ENCODE results near the gene CASTOR1.

The CASTOR1 gene

DNA sequence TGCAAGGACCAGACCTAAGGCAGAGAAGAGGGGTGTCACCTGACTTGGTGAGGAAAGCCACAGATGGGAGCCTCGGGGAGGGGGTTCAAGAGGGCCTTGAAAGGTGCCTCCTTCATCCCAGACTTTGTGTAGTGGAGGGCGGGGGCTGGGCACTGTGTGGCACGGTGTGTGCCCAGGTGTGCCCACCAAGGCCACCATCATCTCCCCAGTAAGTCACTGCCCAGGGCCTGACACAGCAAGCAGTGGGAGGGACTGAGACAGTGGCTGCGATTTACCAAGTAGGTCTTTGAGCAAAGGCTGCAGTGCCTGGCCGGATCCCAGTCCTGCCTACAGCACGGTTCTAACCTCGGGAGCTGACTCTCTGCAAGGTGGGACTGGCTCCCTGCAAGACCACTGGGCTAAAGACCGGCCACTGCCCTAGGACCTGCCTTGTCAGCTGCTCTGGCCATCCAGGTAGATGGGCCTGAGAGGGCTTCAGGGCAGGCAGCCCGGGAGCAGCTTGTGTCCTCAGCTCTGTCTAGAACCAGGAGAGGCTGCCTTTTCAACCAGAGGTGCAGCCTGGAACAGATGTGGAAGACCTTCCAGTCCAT lies 24.1 kb downstream of the CASTOR1 start:
- no peak for DNase-seq (ENCODE audit: low read depth, low spot score)

DNA sequence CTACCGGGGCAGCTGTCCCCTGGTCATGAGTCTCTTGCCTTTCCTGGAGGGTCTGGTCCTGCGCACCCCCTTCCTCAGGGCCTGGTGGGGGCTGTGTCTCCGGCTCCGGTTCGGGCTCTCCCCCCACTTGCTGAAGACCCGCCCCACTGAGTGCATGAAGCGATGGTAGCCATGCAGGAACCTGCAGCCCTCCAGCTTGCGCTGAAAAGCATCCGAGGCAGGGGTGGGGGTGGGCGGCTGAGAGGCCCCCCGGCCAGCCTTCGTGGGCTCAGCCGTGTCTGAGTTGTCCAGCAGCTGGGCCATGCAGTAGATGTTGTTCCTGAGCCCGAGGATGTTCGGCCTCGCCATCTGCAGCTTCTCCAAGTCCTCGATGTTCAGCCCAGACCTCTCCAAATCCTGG lies 25.4 kb downstream of the CASTOR1 start:
- DNase-seq (ENCODE audit: low read depth, low spot score) = no peak

DNA sequence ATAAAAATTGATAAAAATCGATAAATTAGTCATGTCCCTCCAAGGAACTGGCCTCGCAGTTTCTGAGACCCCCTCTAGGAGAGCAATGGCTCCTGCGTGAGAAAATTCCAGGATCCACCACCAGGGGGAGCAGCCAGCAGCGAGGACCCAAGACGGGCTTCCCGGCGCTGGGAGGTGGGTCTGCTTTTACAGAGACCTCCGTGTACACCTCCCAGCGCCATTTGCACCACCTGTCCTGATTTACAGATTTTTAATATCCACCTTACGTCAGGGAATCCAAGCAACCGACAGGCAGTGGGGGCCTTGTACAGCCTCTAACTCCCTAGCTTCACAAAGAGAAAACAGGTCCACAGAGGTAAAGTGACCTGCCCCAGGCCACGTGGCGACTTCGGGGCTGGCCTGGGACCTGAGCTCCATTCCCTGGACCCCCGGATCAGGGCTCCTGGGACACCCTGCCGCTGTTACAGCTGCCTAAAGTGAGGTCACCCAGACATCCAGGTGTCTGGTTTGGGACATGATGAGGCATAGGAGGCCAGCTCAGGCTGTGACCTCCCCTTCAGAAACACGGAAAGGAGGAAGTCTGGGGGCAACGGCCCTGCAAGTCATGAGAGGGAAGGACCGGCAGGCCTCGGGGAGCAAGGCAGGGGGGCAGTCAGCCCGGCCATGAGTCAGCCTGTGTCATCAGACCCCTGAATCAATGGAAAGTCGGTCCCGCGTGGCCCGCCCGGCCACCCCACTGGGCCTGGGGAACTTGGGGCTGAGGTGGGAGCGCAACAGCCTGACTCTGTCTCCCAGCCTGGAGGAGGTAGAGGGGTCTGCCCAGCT lies 26.2 kb downstream of the CASTOR1 start:
- peak; percentile 85 for DNase-seq (ENCODE audit: low read depth, low spot score)

GRCh38 chr22:30262112-30262511 lies 27.2 kb downstream of the CASTOR1 start:
- no peak for DNase-seq (ENCODE audit: low read depth, low spot score)

DNA sequence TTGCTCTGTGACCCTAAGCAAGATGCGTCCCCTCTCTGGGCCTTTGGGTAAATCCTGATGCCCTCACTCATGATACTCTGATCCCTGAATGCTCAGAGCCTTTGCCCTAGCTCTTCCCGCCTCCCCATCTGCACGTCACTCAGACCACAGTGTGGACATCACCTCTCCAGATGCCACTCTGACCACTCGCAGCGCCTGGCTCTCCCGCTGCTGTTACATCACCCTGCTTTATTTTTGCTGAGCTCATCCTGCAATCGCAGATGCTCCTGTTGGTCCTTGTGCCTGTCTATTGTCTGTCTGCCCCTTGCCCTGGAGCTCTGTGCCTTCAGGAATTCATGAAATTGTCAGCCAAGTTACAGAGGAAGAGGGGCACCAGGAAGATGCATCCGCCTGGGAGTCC lies 28.2 kb downstream of the CASTOR1 start:
- peak; percentile 35 for DNase-seq (ENCODE audit: low read depth, low spot score)

DNA sequence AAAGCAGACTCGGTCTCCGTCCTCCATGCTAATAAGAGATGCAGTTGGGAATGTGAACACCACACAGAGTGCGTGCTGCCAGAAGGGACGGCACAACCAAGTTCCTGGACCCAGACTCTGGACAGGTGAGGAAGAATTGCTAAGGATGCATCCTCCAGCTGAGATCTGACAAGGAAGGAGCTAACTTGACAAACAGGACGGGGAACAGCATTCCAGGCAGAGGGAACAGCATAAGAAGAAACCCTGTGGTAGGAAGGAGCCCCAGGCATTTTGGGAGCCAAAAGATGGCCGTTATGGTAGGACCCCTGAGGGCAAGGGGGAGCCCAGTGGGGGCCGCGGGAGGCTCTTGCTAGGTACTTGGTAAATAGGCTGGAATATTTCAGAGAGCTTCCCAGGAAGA lies 28.6 kb downstream of the CASTOR1 start:
- DNase-seq (ENCODE audit: low read depth, low spot score) = no peak

GRCh38 chr22:30260276-30260675 lies 29.0 kb downstream of the CASTOR1 start:
- DNase-seq (ENCODE audit: low read depth, low spot score) = no peak

GRCh38 chr22:30254314-30254713 lies 35.0 kb downstream of the CASTOR1 start:
- no peak for DNase-seq (ENCODE audit: low read depth, low spot score)

DNA sequence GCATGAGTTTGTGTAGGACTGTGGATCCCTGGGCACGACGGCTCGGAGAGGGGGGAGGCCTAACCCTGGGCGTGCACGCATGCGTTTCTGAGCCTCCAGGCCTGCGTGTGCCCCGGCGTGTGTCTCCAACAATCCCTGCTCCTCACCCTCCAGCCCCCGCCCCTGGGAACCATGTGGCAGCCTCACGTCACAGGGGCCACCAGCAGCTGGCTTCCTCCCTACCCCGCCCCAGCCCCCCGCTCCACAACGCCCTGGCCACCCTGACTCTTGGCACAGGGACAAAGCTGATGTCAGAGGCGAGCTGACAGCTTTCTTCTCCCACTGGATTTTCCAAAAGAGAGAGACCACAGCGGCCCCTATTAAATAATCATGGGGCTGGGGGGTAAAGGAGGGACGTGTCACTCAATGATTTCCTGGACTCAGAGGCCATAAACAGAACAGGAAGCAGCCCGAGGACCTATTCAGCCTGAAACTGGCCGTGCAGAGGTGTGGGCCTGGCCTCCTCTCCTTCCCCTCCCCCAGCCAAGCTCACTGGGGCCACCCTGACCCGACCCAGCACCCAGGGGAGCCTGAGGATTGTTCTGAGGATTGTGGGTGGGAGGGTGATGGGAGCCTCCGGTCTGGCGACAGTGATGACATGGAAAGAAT lies 36.0 kb downstream of the CASTOR1 start:
- no peak for DNase-seq (ENCODE audit: low read depth, low spot score)

GRCh38 chr22:30252411-30253204 lies 36.7 kb downstream of the CASTOR1 start:
- peak; percentile 36 for DNase-seq (ENCODE audit: low read depth, low spot score)

DNA sequence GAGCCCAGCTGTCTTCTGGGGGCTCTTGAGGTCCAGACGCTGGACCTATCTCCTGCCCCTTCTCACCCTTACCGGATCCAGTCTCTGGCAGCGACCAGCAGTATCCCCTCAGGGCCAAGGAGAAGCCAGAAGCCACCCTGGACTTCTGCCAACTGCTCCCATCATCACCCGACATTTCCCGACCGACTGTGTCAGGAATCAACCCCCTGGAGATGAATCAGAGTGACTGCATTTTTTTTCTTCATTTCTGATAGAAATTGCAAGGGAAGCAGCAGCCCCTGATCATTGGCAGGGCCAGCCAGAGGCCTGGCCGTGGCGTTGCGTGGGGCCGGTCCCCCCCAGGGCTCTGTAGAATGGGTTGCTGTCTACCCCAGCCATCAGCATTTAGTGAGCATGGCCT lies 37.6 kb downstream of the CASTOR1 start:
- no peak for DNase-seq (ENCODE audit: low read depth, low spot score)

DNA sequence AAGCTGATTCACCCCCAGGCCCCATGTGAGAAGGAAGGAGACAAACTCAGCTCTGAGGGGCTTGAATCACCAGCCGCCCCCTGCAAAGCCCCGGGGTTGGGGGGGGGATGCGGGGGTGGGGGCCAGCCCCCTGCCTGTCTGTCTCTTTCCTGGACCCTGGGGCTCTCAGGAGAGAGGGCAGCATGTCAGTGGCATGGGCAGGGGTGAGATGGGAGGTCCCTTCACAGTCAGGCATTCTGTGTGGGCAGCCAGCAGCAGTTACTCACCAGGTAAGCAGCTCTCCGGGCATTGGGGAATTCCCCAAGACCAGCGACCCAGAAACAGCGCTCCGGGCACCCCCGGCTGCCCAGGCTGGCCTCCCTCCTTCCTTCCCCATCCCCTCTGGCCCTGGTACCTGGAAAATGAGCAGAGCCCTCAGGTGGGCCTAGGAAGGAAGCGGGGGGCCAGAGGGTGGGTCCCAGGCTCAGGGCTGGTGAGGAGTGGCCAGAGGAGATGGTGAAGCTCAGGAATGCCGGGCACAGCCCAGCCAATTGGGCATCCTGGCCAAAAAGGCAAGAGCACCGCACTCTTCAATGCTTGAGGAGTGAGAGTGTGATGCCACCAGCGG lies 38.5 kb downstream of the CASTOR1 start:
- no peak for DNase-seq (ENCODE audit: low read depth, low spot score)

- no peak for DNase-seq (ENCODE audit: low read depth, low spot score)
Measured at GRCh38 chr22:30250039-30250565, 39.2 kb downstream of the CASTOR1 start.

DNA sequence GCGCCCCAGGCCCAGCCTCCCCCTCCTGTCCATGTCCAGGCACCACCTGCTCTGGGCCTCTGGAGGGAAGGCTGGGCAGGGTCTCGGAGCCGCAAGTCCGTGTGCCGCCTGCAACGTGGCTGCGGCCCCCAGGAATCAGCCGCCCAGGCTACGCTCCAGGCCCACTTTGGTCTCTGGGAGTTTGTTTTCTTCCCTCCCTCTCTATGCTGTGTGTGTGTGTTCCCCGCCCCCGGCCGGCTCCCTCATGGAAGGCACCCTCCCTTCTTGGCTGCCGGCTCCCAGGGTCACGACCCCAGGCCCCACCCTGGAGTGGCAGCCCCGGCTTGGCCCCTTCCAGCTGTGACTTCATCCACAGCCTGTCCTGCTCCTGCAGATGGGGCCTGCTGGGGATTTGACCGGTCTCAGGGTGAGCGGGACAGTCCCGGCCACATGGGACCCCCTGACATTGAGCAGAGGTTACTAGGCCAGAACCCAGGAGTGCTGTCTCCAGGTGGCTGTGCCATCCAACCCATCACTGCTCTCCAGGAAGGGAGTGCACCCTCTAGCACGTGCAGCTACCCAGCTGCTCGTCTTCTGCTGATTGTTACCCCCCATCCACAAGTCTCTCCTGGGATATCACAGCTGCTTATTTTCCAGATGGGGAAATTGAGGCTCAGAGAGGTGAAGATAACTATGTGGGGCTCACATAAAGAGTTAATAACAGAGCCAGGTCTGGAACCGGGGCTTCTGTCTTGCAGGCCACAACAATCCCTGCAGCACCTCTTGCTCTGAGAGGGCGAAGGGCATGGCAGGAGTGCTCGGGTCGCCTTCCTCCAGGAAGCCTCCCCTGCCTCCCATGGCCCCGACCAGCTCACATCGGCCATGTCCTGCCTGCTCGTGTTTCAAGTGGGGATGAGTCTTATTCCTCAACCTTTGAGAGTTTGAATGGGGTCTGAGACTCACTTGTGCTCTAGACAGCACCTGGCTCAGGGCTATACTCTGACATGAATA lies 40.0 kb downstream of the CASTOR1 start:
- DNase-seq (ENCODE audit: low read depth, low spot score) = no peak

- no peak for DNase-seq (ENCODE audit: low read depth, low spot score)
Measured at GRCh38 chr22:30248484-30248883, 40.8 kb downstream of the CASTOR1 start.

DNA sequence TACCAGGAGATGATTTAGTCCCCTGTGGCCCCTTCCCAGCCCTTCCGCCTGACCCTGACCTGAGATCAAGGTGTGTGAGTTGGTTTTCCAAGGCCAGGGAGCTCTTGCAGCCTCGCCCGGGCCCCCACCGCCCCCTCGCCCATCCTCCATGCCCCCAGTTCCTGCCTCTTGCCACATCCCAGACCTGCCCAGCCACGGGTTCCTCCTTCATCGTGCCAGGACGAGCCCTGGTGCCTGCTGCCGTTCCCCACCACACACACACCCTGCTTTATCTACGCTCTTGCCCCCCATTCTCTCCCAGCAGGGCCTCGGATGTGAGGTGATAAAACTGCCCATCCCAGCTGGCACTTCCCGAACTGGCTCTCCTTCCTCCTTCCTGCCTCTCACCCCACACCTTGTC lies 41.3 kb downstream of the CASTOR1 start:
- no peak for DNase-seq (ENCODE audit: low read depth, low spot score)

GRCh38 chr22:30247561-30247960 lies 41.7 kb downstream of the CASTOR1 start:
- no peak for DNase-seq (ENCODE audit: low read depth, low spot score)

GRCh38 chr22:30246814-30247376 lies 42.4 kb downstream of the CASTOR1 start:
- no peak for DNase-seq (ENCODE audit: low read depth, low spot score)

GRCh38 chr22:30245985-30246813 lies 43.1 kb downstream of the CASTOR1 start, which contains the start of gene LIF:
Gene LIF (minus strand): TSS chr22:30246759. CDS start chr22:30246695, 64 bp downstream.
- DNase-seq (ENCODE audit: low read depth, low spot score) = no peak
